ENCODE measurements around the gene MPP3.
"Not testable (repeated sequence)": the region's sequence is repeated elsewhere in the genome, so short reads cannot be mapped to it uniquely, and the experiment has no call there.

Gene MPP3

GRCh38 chr17:43832976-43833829 lies at the start of gene MPP3:
Gene MPP3 (minus strand): TSS chr17:43833146. CDS start chr17:43831906, 1,240 bp downstream.
- DNase-seq (ENCODE audit: low read depth in 3 of 3): peak in 1 of 3 donors; percentile 18

DNA sequence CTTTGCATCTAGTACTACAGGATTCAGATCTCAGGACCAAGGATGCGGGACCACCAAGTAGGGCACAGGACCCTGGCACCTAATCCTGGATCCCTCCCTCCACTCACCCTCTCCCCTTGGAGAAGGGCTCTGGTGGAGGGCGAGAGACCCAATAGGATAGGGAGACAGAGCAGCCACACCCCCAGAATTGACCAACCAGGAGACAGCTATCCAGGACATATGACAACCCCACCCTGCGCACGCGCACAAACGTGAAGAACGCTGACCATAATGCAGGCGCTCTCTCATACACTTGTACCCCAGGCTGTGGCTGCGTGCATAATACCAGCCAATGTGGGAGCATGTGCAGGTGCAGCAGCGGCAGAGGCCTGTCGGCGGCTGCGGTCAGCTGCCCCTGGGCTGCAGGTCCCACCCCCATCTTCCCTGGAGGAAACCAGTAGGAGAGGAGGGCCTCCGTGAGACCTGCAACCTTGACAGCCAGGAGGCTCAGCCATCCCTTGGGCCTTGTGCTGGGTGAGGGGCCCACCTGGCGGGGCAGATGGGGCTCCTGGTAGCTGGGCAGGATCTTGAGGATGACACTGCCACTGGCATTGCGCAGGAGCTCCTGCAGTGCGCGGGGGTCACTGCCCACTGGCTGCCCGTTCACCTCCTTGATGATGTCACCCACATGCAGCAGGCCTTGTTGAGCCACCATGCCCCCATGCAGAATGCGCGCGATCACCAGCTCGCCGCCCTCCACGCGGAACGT lies 49.0 kb upstream of the MPP3 start:
- DNase-seq (ENCODE audit: low read depth in 3 of 3): no peak

DNA sequence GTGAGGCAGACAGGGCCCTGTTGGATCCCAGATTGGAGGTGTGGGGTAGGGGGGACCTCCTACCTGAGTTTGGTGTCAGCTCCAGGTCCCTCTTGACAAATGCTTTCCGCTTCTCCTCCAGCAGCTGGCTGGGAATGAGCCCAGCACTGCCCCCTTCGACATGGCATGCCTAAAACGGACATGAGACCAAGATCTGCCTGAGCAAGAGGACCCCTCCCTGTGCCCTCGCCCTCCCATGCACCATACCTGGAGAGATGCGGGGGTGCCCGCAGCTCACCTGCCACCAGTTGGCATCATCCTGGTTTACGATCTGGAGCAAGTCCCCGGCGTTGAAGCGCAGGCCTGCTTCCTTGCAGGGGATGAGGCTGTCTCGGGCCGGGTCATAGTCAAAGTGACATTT lies 48.2 kb upstream of the MPP3 start:
- DNase-seq (ENCODE audit: low read depth in 3 of 3): no peak

GRCh38 chr17:43880420-43880991 lies 47.6 kb upstream of the MPP3 start:
- peak in 1 of 3 donors; percentile 38 for DNase-seq (ENCODE audit: low read depth in 3 of 3)

DNA sequence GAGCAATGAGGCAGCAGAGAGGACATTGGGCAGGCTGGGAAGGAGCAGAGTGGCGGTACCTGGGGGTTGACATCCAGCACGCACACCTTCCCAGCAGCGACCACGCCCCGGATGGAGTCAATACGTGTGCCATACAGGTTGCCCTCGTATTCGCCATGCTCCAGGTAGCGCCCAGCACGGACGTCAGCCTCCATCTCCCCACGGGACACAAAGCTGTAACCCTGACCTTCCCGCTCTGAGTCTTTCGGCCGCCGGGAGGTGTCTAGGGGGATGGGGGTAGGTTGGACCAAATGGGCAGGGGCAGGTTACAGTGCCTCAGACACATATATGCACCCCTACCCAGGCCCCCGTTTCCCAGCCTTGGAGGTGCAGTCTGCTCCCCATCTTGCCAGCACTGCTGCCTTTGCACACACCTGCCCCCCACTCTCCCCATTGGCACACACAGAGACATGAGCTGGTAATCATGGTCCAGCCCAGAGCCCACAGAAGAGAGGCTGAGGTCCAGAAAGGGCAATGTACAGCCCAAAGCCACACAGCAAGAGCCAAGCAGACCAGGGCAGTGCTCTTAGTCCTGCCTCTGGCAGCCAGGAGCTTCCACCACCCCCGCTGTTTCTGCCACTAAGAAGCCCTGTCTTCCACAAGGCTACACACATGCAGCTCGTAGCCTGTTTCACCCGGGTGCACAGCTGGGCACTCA lies 46.9 kb upstream of the MPP3 start:
- DNase-seq (ENCODE audit: low read depth in 3 of 3): no peak

GRCh38 chr17:43878260-43879175 lies 45.6 kb upstream of the MPP3 start:
- DNase-seq (ENCODE audit: low read depth in 3 of 3): peak; percentile 26 to 47 (median 43)

- DNase-seq (ENCODE audit: low read depth in 3 of 3): no peak
These were observed 44.7 kb upstream of the MPP3 start for GRCh38 chr17:43877451-43878155.

GRCh38 chr17:43877031-43877430 lies 44.1 kb upstream of the MPP3 start:
- DNase-seq (ENCODE audit: low read depth in 3 of 3): no peak

GRCh38 chr17:43875476-43876147 lies 42.7 kb upstream of the MPP3 start:
- DNase-seq (ENCODE audit: low read depth in 3 of 3): no peak

- DNase-seq (ENCODE audit: low read depth in 3 of 3): no peak
These were observed 41.3 kb upstream of the MPP3 start for GRCh38 chr17:43874293-43874692.

GRCh38 chr17:43873815-43874214 lies 40.9 kb upstream of the MPP3 start:
- no peak for DNase-seq (ENCODE audit: low read depth in 3 of 3)

DNA sequence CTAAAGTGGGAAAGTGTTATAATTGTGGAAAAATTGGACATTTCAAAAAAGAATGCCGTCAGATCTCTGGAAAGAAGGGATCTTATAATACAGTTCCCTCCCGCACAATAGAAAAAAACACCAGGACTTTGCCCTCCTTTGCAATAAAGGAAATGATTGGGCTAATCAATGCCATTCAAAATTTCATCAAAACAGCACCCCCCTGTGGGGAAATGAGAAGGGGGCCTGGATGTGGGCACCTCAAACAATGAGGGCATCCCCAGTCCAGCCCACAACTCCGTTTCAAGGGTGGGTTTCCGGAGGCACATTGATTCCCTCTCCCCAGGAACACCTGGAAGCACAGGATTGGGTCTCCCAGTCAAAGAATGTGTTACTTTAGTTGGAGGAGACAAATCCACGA lies 40.1 kb upstream of the MPP3 start:
- no peak for DNase-seq (ENCODE audit: low read depth in 3 of 3)

- DNase-seq (ENCODE audit: low read depth in 3 of 3): no peak
These were observed 39.2 kb upstream of the MPP3 start for GRCh38 chr17:43871946-43872690.

- DNase-seq (ENCODE audit: low read depth in 3 of 3): not testable (repeated sequence)
These were observed 36.1 kb upstream of the MPP3 start for GRCh38 chr17:43869031-43869430.

DNA sequence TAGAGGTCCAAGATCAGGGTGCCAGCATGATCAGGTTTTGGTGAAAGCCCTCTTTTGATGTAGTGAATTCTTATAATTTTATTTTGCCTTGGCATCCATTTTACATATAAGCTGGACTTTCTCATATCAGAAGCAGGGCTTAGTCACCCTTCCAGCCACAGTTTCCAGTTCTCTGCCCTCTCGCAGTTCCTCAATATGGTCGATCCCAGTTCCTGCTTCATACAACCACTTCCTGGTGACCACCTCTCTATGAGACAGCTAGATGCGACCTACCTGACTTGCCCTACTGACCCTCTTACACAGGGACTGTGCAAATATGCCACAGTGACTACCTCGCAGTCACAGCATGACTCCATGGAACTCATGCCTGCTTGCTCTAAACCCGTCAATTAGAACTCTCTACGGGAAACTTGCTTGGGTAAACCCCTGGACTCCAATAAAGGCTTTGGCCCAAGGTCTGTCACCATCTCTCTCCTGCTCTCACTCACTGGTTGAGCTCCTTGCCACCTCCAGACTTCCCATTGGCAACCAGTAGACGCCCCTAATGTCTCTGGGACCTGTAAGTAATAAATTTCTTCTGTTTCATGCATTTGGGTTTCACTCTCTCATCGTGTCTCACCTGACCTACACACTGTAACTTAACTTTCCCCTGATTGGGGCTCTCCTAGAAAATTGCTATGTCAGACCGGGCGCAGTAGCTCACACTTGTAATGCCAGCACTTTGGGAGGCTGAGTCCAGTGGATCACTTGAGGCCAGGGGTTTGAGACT lies 35.5 kb upstream of the MPP3 start:
- no peak for DNase-seq (ENCODE audit: low read depth in 3 of 3)

GRCh38 chr17:43864161-43864984 lies 31.4 kb upstream of the MPP3 start:
- no peak for DNase-seq (ENCODE audit: low read depth in 3 of 3)

DNA sequence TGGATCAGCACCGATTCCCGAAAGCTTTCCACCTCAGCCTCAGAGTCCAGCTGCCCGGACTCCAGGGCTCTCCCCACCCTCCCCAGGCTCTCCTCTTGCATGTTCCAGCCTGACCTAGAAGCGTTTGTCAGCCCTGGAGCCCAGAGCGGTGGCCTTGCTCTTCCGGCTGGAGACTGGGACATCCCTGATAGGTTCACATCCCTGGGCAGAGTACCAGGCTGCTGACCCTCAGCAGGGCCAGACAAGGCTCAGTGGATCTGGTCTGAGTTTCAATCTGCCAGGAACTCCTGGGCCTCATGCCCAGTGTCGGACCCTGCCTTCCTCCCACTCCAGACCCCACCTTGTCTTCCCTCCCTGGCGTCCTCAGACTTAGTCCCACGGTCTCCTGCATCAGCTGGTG lies 29.0 kb upstream of the MPP3 start:
- no peak for DNase-seq (ENCODE audit: low read depth in 3 of 3)
